Stimulated activated CD4-positive, alpha-beta T cell treated with anti-CD3 and anti-CD28 coated beads, Interleukin-2, amount 100 ng/mL, for 4 hours (primary cell): ENCODE results near the gene CDC25A.
A peak's percentile ranks its signal among the peaks of the same experiment; 100 is the strongest.
"Not testable (repeated sequence)": the region's sequence is repeated elsewhere in the genome, so short reads cannot be mapped to it uniquely, and the experiment has no call there.

Experiments used
- DNase-seq: peaks from one replicate; pipeline ENCODE4 v3.0.0-alpha.2; 2020; ENCODE audit warnings: low read depth

Gene CDC25A

DNA sequence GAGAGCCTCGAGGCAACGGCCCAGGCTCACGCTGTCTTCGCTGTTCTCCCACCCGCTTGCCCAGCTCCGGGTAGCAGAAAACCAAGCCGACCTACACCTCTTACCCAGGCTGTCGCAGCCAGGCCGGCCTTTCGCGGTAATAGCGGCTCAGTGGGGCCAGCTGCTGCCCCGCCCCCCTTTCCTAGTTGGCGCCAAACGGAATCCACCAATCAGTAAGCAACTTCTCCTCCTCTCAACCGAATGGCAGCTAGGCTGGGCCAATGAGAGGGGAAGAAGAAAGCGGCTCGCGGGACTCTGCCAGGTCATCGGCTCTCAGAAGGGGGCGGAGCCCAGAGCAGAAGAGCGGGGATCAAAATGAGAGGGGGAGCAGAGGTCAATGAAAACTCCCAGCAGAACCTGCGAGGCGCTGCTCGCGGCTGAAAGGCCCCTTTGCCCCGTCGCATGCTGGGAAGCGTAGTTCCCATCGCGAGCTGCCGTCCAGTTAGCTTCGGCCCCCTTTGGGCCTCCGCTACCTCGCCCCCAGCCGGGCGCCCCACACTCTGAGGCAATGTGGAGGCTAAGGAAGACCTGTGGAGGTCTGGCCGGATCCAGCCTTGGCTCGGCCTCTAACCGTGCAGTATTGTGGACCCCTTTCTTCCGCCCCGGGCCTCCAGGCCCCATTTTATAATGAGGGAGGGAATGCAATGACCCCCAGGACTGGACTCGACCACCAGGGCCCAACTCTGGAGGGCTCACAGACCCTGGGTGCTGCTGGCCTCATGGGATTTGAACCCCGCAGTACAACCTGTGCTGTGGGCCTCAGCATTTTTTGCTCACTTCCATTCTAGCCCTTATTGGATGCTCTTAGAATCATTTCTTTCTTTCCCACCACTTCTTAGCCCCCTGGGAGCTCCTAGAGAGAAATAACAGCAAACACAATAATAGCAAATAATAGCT lies at the start of gene CDC25A:
Gene CDC25A (minus strand): TSS at position 152 of the 936 bp plus-strand sequence. CDS start 470 bp downstream, outside the sequence.
- DNase-seq, result peak; percentile 89

DNA sequence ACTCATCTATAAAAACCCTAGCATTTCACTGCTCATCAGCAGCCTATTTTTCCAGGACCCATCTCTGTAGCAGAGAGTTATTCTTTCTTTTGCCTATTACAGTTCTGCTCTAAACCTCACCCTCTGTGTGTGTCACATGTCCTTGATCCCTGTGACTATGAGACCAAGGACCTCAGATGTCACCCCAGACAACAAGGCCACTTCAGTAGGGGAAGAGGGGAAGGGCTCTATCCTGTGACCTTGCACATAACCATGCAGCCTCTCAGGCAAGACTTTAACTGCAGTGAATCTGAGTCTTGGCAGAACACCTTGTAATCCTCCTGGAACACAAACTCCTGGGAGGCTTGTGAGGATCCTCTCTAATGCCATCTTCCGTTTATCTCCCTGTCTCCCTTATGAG lies 48.3 kb upstream of the CDC25A start:
- DNase-seq, result no peak

DNA sequence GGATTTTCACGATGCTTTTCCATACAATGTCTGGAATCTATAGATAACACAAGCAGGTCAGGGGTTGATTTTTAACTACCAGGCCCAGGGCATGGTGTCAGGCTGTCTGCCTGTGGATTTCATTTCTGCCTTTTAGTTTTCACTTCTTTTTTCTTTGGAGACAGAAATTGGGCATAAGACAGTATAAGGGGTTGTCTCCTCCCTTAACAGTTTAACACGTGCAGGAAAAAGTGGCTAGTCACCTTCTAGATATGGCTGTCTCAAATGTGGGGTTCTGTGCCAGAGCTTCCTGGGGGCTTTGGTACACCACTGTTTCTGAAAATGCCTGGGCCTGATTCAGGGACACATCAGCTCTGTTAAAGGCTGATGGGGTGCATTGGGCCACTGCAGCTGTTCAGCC lies 45.3 kb upstream of the CDC25A start:
- no peak for DNase-seq

DNA sequence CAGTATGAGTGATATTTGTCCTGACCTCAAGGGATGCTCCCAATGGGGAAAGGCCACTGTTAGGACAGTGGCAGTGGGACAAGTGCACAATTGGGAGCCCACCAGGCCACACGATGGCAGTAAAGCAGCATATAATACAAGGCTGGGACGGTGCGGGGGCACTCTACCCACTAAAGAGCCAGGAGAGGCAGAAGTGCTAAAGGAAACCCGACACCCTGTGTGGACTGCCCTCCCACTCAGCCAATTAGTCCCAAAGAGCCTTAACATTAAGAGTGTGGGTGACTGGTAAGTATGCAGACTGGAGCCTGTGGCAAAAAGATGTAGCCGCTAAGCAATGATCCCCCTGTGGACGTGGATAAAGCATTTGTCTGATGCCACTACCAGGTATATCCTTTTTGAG lies 44.5 kb upstream of the CDC25A start:
- peak; percentile 35 for DNase-seq

DNA sequence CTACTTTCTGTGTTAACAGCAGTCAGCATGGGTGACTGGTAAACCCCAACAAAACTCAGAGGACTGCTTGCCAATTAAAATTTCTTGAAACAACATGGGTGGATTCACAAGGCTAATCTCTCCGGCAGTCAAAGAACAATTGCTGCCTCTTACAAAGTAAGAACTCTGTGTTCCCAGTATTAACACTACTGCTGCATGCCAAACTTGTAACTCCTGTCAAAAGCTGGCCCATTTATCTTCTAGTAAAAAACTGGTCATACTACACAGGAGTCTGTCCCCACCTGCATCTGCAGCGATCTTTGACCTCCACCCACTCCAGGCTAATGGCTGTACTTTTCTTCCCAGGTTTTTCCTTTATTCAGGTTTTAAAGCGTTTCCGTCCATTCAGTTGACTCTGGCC lies 44.0 kb upstream of the CDC25A start:
- DNase-seq, result no peak

DNA sequence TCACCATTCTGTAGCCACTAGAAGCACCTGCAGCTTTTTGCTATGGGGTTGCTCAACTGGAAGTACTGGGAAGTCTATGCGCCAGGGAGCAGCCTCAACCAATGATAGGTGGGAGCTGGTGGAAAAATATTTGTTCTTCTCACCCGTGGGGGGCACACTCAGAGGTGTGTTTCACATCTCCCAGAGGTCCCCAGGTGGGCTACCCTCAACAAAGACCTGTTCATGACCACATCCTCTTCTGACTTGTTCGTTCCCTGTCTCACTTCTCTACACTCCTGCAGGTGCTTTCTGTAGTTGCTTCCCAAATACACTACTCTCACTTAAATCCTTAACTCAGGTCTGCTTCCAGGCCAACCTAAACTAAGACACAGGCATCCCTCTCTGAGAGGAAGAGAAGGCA lies 38.7 kb upstream of the CDC25A start:
- DNase-seq, result no peak

DNA sequence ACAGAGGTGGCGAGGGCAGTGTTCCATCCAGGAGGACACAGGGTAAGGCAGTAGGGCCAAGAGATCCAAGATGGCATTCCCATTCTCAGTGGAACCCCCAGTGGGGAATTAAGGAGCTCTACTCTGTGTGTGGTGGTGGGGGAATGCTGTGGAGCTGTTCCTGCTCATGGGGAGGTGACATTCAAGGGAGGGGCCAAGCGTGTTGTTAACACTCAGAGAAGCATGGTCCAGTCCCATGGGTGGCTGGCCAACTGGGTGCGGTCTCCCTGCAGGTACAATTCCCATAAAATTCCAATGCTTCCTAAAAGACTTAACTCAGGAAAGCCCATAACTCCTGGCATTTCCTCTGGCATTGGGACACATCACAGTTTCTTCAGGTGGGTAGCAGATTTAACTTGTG lies 37.4 kb upstream of the CDC25A start:
- DNase-seq, result no peak

DNA sequence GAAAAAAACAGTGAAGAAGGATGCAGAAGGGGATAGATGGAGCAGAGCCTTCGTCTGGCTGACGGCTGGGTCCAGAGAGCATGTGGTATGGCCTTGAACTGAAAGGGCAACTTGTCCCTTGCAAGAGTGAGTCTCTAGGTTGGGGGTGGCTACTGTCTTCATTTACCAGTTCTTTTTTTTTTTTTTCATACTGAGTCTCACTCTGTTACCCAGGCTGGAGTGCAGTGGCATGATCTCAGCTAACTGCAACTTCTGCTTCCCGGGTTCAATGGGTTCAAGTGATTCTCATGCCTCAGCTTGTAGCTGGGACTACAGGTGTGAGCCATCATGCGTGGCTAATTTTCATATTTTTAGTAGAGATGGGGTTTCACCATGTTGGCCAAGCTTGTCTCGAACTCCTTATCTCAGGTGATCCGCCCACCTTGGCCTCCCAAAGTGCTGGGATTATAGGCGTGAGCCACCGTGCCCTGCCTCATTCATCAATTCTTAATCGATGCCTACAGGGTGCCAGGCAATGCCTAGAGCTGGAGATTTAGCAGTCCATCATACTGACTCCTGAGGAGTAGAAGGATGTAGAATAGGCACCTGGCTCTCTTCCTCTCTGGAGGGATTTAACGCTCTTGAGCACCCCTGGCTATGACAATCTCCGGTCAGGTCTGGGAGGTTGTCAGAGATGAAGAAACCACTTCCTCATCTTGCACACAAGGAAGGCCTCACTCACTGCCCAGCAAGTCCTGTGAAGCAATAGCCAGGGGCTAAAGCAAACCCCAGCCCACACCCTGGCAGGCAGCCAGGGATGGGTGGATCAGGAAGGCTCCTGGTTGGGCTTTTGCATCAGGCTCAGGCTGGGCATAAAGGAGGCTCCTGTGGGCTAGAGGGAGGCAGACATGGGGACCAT lies 34.6 kb upstream of the CDC25A start, which contains the start of gene CAMP:
Gene CAMP (plus strand): TSS at position 880 of the 898 bp plus-strand sequence. CDS start 17 bp downstream, at position 897.
- DNase-seq, result no peak

DNA sequence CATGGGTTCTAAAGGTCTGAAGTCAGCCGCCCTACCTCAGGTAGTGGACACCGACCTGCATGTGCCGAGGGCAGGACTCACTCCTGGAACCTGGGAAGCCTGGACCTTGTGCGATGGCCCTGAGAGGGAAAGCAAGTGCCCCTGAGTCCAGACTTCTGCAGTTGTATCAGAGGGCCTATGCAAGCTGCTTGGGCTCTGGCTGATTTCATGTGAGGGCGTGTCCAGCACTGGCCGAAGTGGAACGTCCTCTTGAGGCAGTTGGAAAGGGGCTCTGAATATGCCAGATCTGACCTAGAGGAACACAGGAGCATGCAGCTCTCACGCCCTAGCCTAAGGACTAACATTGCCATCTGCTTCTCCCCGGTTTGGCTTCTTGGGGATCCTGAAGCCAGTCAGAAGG lies 32.5 kb upstream of the CDC25A start:
- no peak for DNase-seq

DNA sequence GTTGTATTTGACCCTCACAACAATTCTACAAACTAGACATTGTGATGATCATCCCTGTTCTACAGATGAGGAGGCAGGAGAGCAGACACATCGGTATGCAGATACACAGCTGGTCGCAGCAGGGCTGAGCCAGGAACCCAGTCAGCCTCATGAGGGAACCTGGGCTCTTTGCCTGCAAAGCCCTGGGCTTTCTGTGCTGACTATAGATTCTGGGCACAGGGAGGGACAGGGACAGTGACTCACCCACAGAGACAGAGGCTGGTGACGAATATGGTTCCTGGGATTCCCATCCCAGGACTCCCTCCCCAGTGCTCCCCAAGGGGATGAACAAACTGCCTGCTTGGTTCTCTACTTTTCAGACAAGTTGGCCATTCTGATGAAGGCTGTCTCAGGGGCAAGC lies 31.3 kb upstream of the CDC25A start:
- DNase-seq, result no peak

DNA sequence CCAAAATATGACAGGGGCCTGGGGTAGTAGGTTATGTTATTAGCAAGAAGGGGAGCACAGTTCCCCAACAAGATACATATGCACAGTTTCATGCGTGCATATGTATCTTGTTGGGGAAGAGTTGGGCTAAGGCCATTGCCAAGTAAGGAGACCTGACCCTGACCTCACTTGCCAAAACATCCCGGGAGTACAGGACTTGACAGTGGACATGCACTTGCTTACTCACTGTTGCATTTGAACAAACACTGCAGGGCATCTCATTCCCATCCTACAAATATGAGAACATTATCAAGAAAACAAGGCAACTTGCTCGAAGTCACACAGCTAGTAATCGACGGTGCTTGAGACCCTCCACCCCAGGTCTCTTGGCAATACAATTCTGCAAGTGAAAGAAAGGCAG lies 30.3 kb upstream of the CDC25A start:
- DNase-seq, result no peak

DNA sequence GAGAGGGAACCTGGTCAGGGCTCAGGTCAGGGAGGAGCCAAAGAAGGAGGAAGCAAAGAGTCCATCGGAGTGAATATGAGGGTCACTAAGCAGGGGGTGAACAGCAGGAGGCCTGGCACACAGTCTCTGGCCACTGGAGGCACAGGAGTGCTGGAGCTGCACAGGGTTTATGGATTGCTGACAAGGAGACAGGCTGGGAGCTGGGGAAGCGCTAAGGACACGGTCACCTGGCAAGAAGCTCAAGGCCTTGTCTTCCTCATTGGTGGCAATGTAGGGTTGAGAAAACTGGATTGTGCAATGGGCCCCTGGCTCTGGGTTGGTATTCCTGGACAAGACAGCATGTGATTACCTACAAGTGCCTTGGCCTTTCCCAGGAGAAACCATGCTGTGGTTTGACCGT lies 29.2 kb upstream of the CDC25A start:
- no peak for DNase-seq

DNA sequence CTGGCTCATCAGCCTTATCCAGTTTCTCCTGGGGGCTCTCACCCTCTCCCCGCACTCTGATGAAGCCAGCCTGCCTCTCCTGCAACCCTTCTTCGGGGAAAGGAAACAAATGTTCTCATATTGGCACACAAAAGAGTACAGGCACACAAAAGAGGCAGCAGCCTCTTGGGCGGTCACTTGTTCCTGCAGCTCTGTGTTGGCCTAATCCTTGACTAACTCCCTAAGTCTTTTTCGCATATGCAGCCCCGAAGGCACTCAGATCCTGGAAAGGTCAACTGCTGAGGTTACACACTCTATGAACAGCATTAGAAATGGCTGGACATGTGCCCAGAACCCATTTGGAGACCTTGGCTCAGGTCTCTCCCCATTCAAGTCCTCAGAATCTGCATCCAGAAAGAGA lies 27.7 kb upstream of the CDC25A start:
- DNase-seq, result no peak

DNA sequence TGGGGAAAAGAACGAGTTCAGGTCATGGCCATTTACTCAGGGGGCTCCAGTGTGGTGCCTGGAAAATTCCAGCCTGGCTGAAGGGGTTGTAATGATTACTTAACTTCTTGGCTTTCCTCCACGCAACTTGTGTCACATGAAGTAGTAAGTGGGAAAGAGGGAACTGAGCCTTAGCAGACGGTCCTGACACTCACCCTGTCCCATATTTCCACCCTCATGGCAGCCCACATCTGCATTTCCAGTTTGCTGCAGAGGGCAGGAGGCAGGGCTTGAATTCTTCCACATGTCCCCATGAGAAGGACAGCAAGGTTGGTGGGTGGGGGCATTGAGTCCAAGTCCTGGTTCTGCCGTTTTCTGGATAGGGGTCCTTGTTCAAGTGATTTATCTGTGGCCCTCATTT lies 27.2 kb upstream of the CDC25A start:
- no peak for DNase-seq

DNA sequence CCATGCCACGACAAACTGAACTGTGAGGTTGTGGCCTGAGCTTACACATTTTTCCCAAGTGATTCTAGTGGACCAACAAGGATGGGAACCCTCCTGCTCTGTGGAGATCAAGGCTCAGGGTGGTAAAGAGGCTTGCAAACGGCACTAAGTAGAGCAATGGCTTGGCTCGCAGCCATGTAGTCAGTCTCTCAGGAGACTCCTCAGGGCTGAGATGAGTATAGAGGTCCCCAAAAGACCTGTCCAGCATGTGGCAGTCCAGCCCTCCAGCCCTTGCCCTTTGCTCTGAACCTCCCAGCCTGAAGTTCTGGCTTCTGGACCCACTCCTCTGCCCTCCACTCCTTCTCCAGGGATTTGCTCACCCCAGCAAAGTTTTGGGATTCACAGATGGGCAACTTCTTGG lies 26.8 kb upstream of the CDC25A start:
- DNase-seq, result no peak

DNA sequence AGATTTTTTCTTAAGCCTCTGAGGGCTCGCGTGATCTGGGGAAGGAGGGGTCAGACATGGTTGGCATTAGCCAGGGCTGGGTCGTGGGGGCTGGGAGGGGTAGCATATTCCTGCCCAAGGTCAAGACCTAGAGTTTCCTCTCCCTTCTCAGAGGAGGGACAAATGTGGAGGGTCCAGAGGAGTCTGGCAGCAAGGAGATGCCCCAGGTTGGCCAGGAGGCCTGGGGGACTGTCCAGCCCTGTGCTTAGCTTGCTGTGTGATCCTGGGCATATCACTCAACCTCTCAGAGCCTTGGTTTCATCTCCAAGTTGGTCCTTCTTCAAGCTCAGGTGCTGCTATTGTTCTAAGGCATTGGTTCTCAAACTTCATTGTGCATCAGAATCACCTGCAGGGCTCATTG lies 26.0 kb upstream of the CDC25A start:
- DNase-seq, result no peak

DNA sequence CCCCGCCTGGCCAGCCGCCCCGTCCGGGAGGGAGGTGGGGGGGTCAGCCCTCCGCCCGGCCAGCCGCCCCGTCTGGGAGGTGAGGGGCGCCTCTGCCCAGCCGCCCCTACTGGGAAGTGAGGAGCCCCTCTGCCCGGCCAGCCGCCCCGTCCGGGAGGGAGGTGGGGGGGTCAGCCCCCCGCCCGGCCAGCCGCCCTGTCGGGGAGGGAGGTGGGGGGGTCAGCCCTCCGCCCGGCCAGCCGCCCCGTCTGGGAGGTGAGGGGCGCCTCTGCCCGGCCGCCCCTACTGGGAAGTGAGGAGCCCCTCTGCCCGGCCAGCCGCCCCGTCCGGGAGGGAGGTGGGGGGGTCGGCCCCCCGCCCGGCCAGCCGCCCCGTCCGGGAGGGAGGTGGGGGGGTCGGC lies 23.6 kb upstream of the CDC25A start:
- not testable (repeated sequence) for DNase-seq

DNA sequence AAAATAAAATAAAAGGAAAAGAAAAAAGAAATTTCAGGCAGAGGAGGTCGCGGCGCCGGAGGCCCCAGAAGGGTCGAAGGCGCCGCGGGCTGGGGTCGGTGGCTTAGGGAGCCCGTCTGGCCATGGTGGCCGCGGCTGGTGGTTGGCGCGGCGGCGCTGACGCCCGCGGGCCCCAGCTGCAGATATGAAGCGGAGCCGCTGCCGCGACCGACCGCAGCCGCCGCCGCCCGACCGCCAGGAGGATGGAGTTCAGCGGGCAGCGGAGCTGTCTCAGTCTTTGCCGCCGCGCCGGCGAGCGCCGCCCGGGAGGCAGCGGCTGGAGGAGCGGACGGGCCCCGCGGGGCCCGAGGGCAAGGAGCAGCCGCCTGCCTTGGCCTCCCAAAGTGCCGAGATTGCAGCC lies 22.3 kb upstream of the CDC25A start:
- DNase-seq, result not testable (repeated sequence)

DNA sequence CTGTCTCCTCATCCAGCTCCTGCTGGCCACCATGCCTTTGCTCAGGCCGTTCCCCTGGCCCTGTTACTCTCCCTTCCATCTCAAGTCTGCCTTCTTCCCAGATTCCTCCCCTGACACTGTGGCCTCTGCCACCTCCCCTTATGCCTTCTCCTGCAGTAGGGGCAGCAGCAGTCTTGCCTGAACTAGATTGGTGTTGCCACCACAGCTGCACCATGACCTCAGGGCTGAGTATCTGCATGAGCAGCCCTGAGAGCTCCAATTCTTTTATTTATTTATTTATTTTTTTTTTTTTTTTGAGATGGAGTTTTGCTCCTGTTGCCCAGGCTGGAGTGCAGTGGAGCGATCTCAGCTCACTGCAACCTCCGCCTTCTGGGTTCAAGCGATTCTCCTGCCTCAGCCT lies 21.2 kb upstream of the CDC25A start:
- no peak for DNase-seq

DNA sequence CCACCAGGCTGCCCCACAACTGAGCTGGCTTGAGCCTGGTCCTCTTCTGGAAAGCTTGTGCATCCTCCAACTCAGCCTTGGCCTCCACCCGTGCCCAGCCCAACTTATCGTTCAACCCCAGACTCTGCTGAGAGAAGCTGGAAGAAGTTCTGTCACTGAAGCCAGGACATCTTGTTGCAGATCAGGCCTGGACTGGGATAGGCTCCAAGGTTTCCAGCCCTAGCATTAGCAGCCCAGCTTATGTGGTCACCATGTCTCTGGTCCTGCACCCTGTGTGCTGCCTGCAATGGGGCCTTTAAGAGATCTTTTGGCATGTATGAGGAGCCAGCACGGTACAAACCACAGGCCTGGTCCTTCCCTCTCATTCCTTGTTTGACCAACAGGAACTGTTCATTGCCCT lies 19.9 kb upstream of the CDC25A start:
- no peak for DNase-seq

DNA sequence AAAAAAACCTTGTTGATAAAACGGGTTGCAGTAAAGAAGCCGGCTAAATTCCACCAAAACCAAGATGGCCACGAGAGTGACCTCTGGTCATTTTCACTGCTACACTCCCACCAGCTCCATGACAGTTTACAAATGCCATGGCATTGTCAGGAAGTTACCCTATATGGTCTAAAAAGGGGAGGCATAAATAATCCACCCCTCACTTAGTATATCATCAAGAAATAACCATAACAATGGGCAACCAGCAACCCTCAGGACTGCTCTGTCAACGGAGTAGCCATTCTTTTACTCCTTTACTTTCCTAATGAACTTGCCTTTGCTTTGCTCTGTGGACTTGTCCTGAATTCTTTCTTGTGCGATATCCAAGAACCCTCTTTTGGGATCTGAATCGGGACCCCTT lies 14.4 kb upstream of the CDC25A start:
- DNase-seq, result no peak

DNA sequence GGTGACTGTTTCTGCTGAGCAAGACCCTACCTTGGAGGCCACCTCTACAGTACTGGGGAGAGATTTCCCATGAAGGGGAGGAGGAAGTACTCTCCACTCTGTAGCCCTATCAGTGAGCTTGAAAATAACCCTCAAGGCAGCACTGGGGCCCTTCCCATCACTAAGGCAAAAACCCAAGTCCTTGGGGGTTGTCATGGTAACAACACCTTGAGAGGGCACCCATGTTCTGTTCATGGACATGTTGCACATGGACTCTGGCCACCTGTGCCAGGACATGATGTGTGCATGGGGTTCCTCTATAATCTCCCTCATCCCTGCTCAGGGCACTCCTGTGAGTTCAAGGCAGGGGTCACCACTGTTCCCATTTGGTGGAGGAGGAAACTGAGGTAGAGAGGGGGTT lies 10.9 kb upstream of the CDC25A start:
- DNase-seq, result no peak

DNA sequence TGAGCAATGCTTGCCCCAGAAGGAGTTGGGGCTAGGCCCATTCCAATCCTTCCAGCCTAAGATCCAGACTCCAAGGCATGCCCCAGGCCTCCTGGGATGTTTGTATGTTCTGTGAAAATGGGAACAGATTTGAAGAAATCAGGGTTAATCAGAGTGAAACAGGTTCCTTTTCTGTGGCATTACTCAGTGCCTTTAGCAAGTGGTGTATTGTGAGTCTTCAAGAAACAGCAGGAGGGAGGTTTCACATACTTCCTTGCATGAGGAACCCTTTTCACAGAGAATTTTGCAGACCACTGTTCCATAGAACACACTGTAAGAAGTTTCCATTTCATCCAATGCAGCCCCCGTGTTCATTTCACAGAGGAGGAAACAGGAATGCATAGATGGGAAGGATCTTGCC lies 8.4 kb upstream of the CDC25A start:
- DNase-seq, result no peak
